ENCODE results near the gene PCDH1. TPM values are rescaled to one million over a fixed set of nuclear protein-coding genes. Genes with fewer than 3 reads are reported as not detected.

The PCDH1 gene
- total RNA-seq, 2 donors from 2014 or later: 45.4 to 69.7 TPM

DNA sequence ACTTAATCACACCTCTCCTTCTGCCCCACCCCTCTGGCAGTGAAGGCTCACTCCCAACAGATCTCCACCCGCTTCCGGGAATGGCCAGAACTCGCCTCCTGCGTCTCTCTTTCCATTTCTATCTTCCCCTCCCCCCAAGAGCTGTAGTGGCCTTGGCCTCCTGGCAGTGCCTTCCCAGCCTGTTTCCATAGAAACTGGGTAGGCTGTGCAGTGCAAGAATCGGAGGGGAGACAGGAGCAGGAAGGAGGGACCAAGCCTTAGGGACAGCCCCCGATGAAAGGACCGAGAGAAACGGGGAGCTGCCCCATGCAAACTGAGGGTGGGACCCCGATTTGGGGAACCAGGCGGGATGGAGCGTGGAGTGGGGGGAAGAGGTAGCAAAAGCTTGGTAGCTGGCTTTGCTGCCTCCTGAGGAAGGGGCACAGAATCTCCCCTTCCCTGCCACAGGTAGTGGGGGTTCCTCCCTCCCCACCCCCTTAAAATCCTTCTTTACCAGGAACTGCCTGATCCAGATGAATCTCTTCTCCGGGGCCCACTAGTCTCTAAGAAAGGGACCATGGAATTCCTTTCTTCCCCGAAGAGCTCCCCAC, 4.5 kb upstream of the PCDH1 start:
- Histone ChIP-seq H3K9me3 (ENCODE audit: control insufficient read depth, low read length) (no peaks in the 10 kb centered on the region), H3K9ac (ENCODE audit: extremely low read depth, low read length, poor library complexity, severe bottlenecking) (no peak overlapping the region), H3K4me3 (ENCODE audit: low read length) (peak overlapping the region; percentile 69), H3K27me3 (ENCODE audit: control insufficient read depth, insufficient read depth, low read length, poor library complexity, severe bottlenecking) (peaks cover 49% of the 10 kb centered on the region), H3K36me3 (ENCODE audit: control insufficient read depth, insufficient read depth, low read length) (no peaks in the 10 kb centered on the region), H3K27ac (ENCODE audit: low read depth, low read length) (peak overlapping the region; percentile 86), H3K4me1 (ENCODE audit: control insufficient read depth, insufficient read depth, low read length) (peaks cover 5% of the 10 kb centered on the region)
- Mint-ChIP-seq H3K36me3 (ENCODE audit: low read depth) (no peaks in the 10 kb centered on the region), H3K4me1 (peaks cover 14% of the 10 kb centered on the region), H3K27me3 (ENCODE audit: insufficient read depth) (peaks cover 63% of the 10 kb centered on the region), H3K27ac (no peak overlapping the region), H3K4me3 (peak overlapping the region; percentile 26), H3K9me3 (no peaks in the 10 kb centered on the region)
- no peak for DNase-seq
- WGBS, 2 experiments (ENCODE audit: insufficient coverage in 1 of 2, insufficient read length in 1 of 2): 16 to 32% methylated on average over 5 to 13 of the region's 13 CpGs
- TF ChIP-seq, protein P1, sequence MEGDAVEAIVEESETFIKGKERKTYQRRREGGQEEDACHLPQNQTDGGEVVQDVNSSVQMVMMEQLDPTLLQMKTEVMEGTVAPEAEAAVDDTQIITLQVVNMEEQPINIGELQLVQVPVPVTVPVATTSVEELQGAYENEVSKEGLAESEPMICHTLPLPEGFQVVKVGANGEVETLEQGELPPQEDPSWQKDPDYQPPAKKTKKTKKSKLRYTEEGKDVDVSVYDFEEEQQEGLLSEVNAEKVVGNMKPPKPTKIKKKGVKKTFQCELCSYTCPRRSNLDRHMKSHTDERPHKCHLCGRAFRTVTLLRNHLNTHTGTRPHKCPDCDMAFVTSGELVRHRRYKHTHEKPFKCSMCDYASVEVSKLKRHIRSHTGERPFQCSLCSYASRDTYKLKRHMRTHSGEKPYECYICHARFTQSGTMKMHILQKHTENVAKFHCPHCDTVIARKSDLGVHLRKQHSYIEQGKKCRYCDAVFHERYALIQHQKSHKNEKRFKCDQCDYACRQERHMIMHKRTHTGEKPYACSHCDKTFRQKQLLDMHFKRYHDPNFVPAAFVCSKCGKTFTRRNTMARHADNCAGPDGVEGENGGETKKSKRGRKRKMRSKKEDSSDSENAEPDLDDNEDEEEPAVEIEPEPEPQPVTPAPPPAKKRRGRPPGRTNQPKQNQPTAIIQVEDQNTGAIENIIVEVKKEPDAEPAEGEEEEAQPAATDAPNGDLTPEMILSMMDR (conservative IDR thresholded peaks at IDR 0.05): no peak

GRCh38 chr5:141881886-141882285, 3.7 kb upstream of the PCDH1 start:
- 38% methylated on average over 4 of the region's 4 CpGs; no CpG with 5 or more reads in 1 of the 2 experiments for WGBS, 2 experiments (ENCODE audit: insufficient coverage in 1 of 2, insufficient read length in 1 of 2)
- Histone ChIP-seq H3K36me3 (ENCODE audit: control insufficient read depth, insufficient read depth, low read length) (no peaks in the 10 kb centered on the region), H3K4me1 (ENCODE audit: control insufficient read depth, insufficient read depth, low read length) (peaks cover 5% of the 10 kb centered on the region), H3K9ac (ENCODE audit: extremely low read depth, low read length, poor library complexity, severe bottlenecking) (no peak overlapping the region), H3K4me3 (ENCODE audit: low read length) (no peak overlapping the region), H3K27me3 (ENCODE audit: control insufficient read depth, insufficient read depth, low read length, poor library complexity, severe bottlenecking) (peaks cover 49% of the 10 kb centered on the region), H3K9me3 (ENCODE audit: control insufficient read depth, low read length) (no peaks in the 10 kb centered on the region), H3K27ac (ENCODE audit: low read depth, low read length) (peak overlapping the region; percentile 12)
- Mint-ChIP-seq H3K9me3 (no peaks in the 10 kb centered on the region), H3K4me1 (peaks cover 20% of the 10 kb centered on the region), H3K36me3 (ENCODE audit: low read depth) (no peaks in the 10 kb centered on the region), H3K27me3 (ENCODE audit: insufficient read depth) (peaks cover 63% of the 10 kb centered on the region), H3K4me3 (no peak overlapping the region), H3K27ac (no peak overlapping the region)
- no peak for DNase-seq
- TF ChIP-seq, protein P1 (conservative IDR thresholded peaks at IDR 0.05): no peak

DNA sequence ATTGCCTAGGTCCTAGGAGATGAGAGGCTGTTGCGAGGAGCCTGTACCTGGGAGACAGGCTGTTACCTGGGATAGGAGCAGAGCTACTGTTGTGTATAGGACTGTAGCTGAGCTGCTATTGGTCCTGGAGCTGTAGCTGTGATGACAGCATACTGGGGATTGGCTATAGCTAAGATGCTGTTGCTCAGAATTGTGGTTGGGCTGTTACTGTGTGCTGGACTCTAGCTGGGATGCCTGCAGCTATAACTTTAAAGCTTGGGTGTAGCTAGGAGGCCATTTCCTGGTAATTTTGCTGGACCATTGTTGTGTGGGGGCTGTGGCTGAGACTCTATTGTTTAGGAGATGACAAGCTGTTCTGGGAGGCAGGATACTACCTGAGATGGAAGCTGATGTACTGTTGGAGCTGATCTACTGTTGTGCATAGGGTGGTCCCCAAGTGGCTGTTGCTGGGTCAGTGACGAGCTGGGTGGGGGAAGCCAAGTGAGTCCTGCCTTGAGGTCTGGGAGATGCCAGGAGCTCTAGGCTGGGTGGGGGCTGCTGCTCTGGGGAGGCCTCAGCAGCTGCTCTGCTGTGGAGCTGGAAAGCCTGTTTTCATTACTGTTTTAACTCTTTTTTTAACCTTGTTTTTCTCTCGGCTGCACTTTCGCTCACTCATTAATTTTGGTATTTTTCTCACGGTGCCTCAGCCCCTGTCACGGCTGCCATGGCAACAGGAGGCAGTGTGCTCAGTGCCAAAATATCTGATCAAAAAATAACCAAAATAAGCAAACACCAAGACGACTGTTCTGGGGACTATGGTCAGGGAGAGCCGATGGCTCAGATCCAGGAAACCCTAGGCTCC, 3.0 kb upstream of the PCDH1 start:
- Mint-ChIP-seq H3K27me3 (ENCODE audit: insufficient read depth) (peaks cover 63% of the 10 kb centered on the region), H3K27ac (no peak overlapping the region), H3K4me3 (no peak overlapping the region), H3K36me3 (ENCODE audit: low read depth) (no peaks in the 10 kb centered on the region), H3K4me1 (peaks cover 20% of the 10 kb centered on the region), H3K9me3 (no peaks in the 10 kb centered on the region)
- TF ChIP-seq, protein P1 (conservative IDR thresholded peaks at IDR 0.05): no peak
- H3K27me3 ChIP-seq (ENCODE audit: control insufficient read depth, insufficient read depth, low read length, poor library complexity, severe bottlenecking): peaks cover 49% of the 10 kb centered on the region
- no peak overlapping the region for H3K4me3 ChIP-seq (ENCODE audit: low read length)
- peak overlapping the region; percentile 12 for H3K27ac ChIP-seq (ENCODE audit: low read depth, low read length)
- no peak overlapping the region for H3K9ac ChIP-seq (ENCODE audit: extremely low read depth, low read length, poor library complexity, severe bottlenecking)
- H3K36me3 ChIP-seq (ENCODE audit: control insufficient read depth, insufficient read depth, low read length): no peaks in the 10 kb centered on the region
- peaks cover 5% of the 10 kb centered on the region for H3K4me1 ChIP-seq (ENCODE audit: control insufficient read depth, insufficient read depth, low read length)
- 57 to 62% methylated on average over 7 to 8 of the region's 8 CpGs for WGBS, 2 experiments (ENCODE audit: insufficient coverage in 1 of 2, insufficient read length in 1 of 2)
- no peak for DNase-seq
- no peaks in the 10 kb centered on the region for H3K9me3 ChIP-seq (ENCODE audit: control insufficient read depth, low read length)

Data from endodermal cell (in vitro differentiated cells).